Fibroblast of skin of left quadriceps (primary cell): ENCODE results near the gene ASTN2.

Source experiments
- DNase-seq, 2 experiments: peaks; one replicate each; pipeline ENCODE4 v3.0.0-alpha.2; 2013; ENCODE audit warnings: low read depth in 2 of 2

ASTN2 gene

GRCh38 chr9:116566677-116567488 is 848.0 kb downstream of the ASTN2 start:
- DNase-seq, result no peak

- no peak for DNase-seq
These were observed 848.9 kb downstream of the ASTN2 start for GRCh38 chr9:116565986-116566385.

GRCh38 chr9:116564266-116564793 is 850.5 kb downstream of the ASTN2 start:
- DNase-seq, result no peak

GRCh38 chr9:116558818-116559540 is 855.9 kb downstream of the ASTN2 start:
- no peak for DNase-seq

- DNase-seq, result no peak
These were observed 856.8 kb downstream of the ASTN2 start for GRCh38 chr9:116558035-116558434.

- DNase-seq, result no peak
These were observed 859.2 kb downstream of the ASTN2 start for GRCh38 chr9:116555556-116556155.

- no peak for DNase-seq
These were observed 859.7 kb downstream of the ASTN2 start for GRCh38 chr9:116555119-116555518.

- no peak for DNase-seq
These were observed 864.0 kb downstream of the ASTN2 start for GRCh38 chr9:116550696-116551436.

- DNase-seq, result no peak
These were observed 864.8 kb downstream of the ASTN2 start for GRCh38 chr9:116549786-116550660.

GRCh38 chr9:116549061-116549664 is 865.7 kb downstream of the ASTN2 start:
- peak; percentile 82 to 83 for DNase-seq

- no peak for DNase-seq
These were observed 867.0 kb downstream of the ASTN2 start for GRCh38 chr9:116547729-116548426.

- no peak for DNase-seq
These were observed 867.9 kb downstream of the ASTN2 start for GRCh38 chr9:116546711-116547581.

GRCh38 chr9:116544896-116545295 is 870.0 kb downstream of the ASTN2 start:
- DNase-seq, result no peak

- peak; percentile 63 to 64 for DNase-seq
These were observed 871.0 kb downstream of the ASTN2 start for GRCh38 chr9:116543731-116544400.

GRCh38 chr9:116541402-116541801 is 873.5 kb downstream of the ASTN2 start:
- no peak for DNase-seq

- DNase-seq, result no peak
These were observed 875.3 kb downstream of the ASTN2 start for GRCh38 chr9:116539549-116539948.

- DNase-seq, result no peak
These were observed 889.2 kb downstream of the ASTN2 start for GRCh38 chr9:116525611-116526010.
